ENCODE measurements around the gene LIPC.

GRCh38 chr15:58440922-58441321 lies 9.1 kb downstream of the LIPC start:
- TF ChIP-seq EP300 (IDR thresholded peaks at IDR 0.05), result no peak
- TF ChIP-seq CTCF (IDR thresholded peaks at IDR 0.05), result no peak
- TF ChIP-seq POLR2A (IDR thresholded peaks at IDR 0.05), result no peak
- TF ChIP-seq POLR2AphosphoS5 (IDR thresholded peaks at IDR 0.05), result no peak

Measured in sigmoid colon (tissue), 4 donors.